OCI-LY3 (cell line): Measurements from ENCODE around the gene TNRC18.
A peak's percentile ranks its signal among the peaks of the same experiment; 100 is the strongest.

Experiments
- H2AFZ ChIP-seq: fragments of 200-600, 300-600 bp; shearing (Covaris generic); 2 replicates; pipeline ENCODE4 v1.6.0; 2014; ENCODE audit warnings: antibody characterized with exemption, low read depth, low read length
- H3K27ac ChIP-seq: fragments of 200-600, 300-600 bp; sonication (generic); 2 replicates; pipeline ENCODE4 v1.5.1; 2014; ENCODE audit warnings: mild to moderate bottlenecking, low read length, moderate library complexity, mixed read lengths
- H3K27me3 ChIP-seq: fragments of 200-600, 300-600 bp; sonication (generic); 2 replicates; pipeline ENCODE4 v1.6.1; 2014; ENCODE audit warnings: low read depth, low read length, mixed read lengths
- H3K36me3 ChIP-seq: fragments of 200-600, 300-600 bp; sonication (generic); replicated peaks from 2 replicates; pipeline ENCODE3; 2014; ENCODE audit warnings: low read depth, low read length, mixed read lengths
- H3K4me1 ChIP-seq: fragments of 300-600, 200-600 bp; sonication (generic); 2 replicates; pipeline ENCODE4 v1.6.1; 2014; ENCODE audit warnings: low read length, mixed read lengths
- H3K4me2 ChIP-seq: fragments of 200-600, 300-600 bp; sonication (generic); 2 replicates; pipeline ENCODE4 v1.6.1; 2014; ENCODE audit warnings: low read length, mixed read lengths
- H3K4me3 ChIP-seq: fragments of 300-600, 200-600 bp; sonication (generic); 2 replicates; pipeline ENCODE4 v1.5.1; 2014; ENCODE audit warnings: antibody characterized with exemption, mild to moderate bottlenecking, low read length, moderate library complexity
- H3K79me2 ChIP-seq: fragments of 300-600, 200-600 bp; shearing (Covaris generic); 2 replicates; pipeline ENCODE4 v1.6.1; 2014; ENCODE audit warnings: mild to moderate bottlenecking, low read length, mixed read lengths
- H3K9ac ChIP-seq: fragments of 300-600, 200-600 bp; shearing (Covaris generic); 2 replicates; pipeline ENCODE4 v1.6.0; 2014; ENCODE audit warnings: mild to moderate bottlenecking, low read length, moderate library complexity
- H3K9me3 ChIP-seq: fragments of 200-600, 300-600 bp; shearing (Covaris generic); 2 replicates; pipeline ENCODE4 v1.6.1; 2014; ENCODE audit warnings: low read length, mixed read lengths; ENCODE audit not compliant: insufficient read depth
- H4K20me1 ChIP-seq: fragments of 200-600, 300-600 bp; sonication (generic); 2 replicates; pipeline ENCODE4 v1.6.1; 2016; ENCODE audit warnings: low read length, mixed read lengths; ENCODE audit not compliant: insufficient read depth
- CTCF ChIP-seq: fragments of 200-600, 300-600 bp; sonication (generic); IDR thresholded peaks from 2 replicates; pipeline ENCODE4 v1.5.1; 2014; ENCODE audit warnings: antibody characterized with exemption, low read length, low read depth
- EZH2phosphoT487 ChIP-seq: fragments of 200-600 bp; shearing (Covaris generic); IDR thresholded peaks from 2 replicates; pipeline ENCODE4 v1.6.1; 2018; ENCODE audit warnings: antibody characterized with exemption, mixed run types, low read depth

Gene TNRC18

GRCh38 chr7:5425507-5426225 is 2.0 kb upstream of the TNRC18 start:
- Histone ChIP-seq H3K9me3 (no peaks in the 10 kb centered on the region), H3K27ac (no peak overlapping the region), H3K79me2 (peaks cover 13% of the 10 kb centered on the region; the same call in 1 of the 2 replicates), H2AFZ (no peak overlapping the region), H3K27me3 (peaks cover 6% of the 10 kb centered on the region), H3K4me3 (no peak overlapping the region), H4K20me1 (no peaks in the 10 kb centered on the region), H3K4me2 (no peak overlapping the region), H3K36me3 (no peaks in the 10 kb centered on the region), H3K9ac (no peak overlapping the region), H3K4me1 (no peaks in the 10 kb centered on the region)
- TF ChIP-seq CTCF: no peak
- no peak for TF ChIP-seq EZH2phosphoT487

GRCh38 chr7:5424749-5425506 is 1.3 kb upstream of the TNRC18 start:
- no peak overlapping the region for H3K27ac ChIP-seq
- no peaks in the 10 kb centered on the region for H3K4me1 ChIP-seq
- no peaks in the 10 kb centered on the region for H4K20me1 ChIP-seq
- H3K4me2 ChIP-seq: peak overlapping the region; percentile 81
- no peaks in the 10 kb centered on the region for H3K9me3 ChIP-seq
- peak overlapping the region; percentile 62 for H3K9ac ChIP-seq
- no peaks in the 10 kb centered on the region for H3K36me3 ChIP-seq
- H2AFZ ChIP-seq: peak overlapping the region; percentile 41; the same call in 1 of the 2 replicates
- TF ChIP-seq CTCF: no peak
- no peak for TF ChIP-seq EZH2phosphoT487
- H3K79me2 ChIP-seq: peaks cover 13% of the 10 kb centered on the region; the same call in 1 of the 2 replicates
- peaks cover 6% of the 10 kb centered on the region for H3K27me3 ChIP-seq
- peak overlapping the region; percentile 78 for H3K4me3 ChIP-seq

- peak overlapping the region; percentile 41 for H2AFZ ChIP-seq
- H3K27ac ChIP-seq: peak overlapping the region; percentile 3; the same call in 1 of the 2 replicates
- H3K4me2 ChIP-seq: peak overlapping the region; percentile 81
- H3K4me3 ChIP-seq: peak overlapping the region; percentile 78
- no peaks in the 10 kb centered on the region for H4K20me1 ChIP-seq
- TF ChIP-seq EZH2phosphoT487: no peak
- TF ChIP-seq CTCF: no peak
- H3K9me3 ChIP-seq: no peaks in the 10 kb centered on the region
- H3K79me2 ChIP-seq: peaks cover 13% of the 10 kb centered on the region; the same call in 1 of the 2 replicates
- H3K27me3 ChIP-seq: peaks cover 6% of the 10 kb centered on the region
- peak overlapping the region; percentile 62 for H3K9ac ChIP-seq
- H3K4me1 ChIP-seq: no peaks in the 10 kb centered on the region
- no peaks in the 10 kb centered on the region for H3K36me3 ChIP-seq
Measured at GRCh38 chr7:5423976-5424748, 528 bp upstream of the TNRC18 start.
